Activated T-cell treated with anti-CD3 and anti-CD28 coated beads, Interleukin-2, amount 50 U/mL, for 72 hours (primary cell): Measurements from ENCODE around the gene EMCN. TPM values are rescaled to one million over a fixed set of nuclear protein-coding genes. Genes with fewer than 3 reads are reported as not detected.
"Not testable (repeated sequence)": the region's sequence is repeated elsewhere in the genome, so short reads cannot be mapped to it uniquely, and the experiment has no call there.

Experiments
- ATAC-seq, 2 donors: fragments of 150-1000 bp; cut with Tn5 transposase; replicated peaks in 1 of 2; 2 replicates each; pipeline ENCODE4 v1.10.0; 2021; ENCODE audit warnings: moderate library complexity in 2 of 2, mild to moderate bottlenecking in 1 of 2
- DNase-seq, 2 donors: peaks; one replicate each; pipeline ENCODE4 v3.0.0; 2021 to 2022; ENCODE audit warnings: mixed read lengths in 1 of 2
- H3K27ac Mint-ChIP-seq: one replicate; pipeline ENCODE4 v1.8.0; 2022; ENCODE audit warnings: mild to moderate bottlenecking, moderate library complexity, mixed read lengths
- H3K27me3 Mint-ChIP-seq: one replicate; pipeline ENCODE4 v1.8.0; 2022; ENCODE audit warnings: low read depth, mixed read lengths
- H3K36me3 Mint-ChIP-seq, 2 donors: one replicate each; pipeline ENCODE4 v1.8.0; 2022; ENCODE audit warnings: mixed read lengths in 2 of 2, mild to moderate bottlenecking in 1 of 2; ENCODE audit not compliant: insufficient read depth in 2 of 2
- H3K4me1 Mint-ChIP-seq: one replicate; pipeline ENCODE4 v1.8.0; 2022; ENCODE audit warnings: low read depth, mixed read lengths
- H3K4me3 Mint-ChIP-seq, 2 donors: one replicate each; pipeline ENCODE4 v1.8.0; 2022; ENCODE audit warnings: mild to moderate bottlenecking in 2 of 2, mixed read lengths in 2 of 2, moderate library complexity in 2 of 2
- H3K9me3 Mint-ChIP-seq, 2 donors: one replicate each; pipeline ENCODE4 v1.8.0; 2022; ENCODE audit warnings: mixed read lengths in 2 of 2
- total RNA-seq, 2 donors: library from RNA; stranded (reverse); gene quantifications; one replicate each; pipeline ENCODE4 v1.2.3, GENCODE V29; 2022

EMCN gene
- total RNA-seq, 2 donors from 2014 or later = not detected

DNA sequence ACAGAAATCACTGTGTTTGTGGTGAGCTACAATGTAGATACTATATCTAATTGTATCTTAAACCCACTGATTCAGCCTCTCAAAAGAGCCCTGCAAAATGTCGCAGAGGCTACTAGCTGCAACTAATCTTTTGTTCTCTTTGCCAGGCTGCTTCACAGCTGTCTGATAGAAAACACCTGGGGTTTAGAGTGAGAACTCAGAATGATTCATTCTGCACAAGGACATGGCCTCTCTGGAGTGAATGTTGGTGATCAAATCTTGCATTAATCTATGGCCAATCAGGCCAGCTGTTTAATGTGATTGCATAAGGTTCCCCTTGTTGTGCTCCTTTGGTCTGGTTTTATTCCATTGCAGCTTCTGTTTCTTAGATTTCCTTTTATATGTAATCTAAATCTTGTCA is 100.3 kb downstream of the EMCN start:
- ATAC-seq (no peak), DNase-seq (no peak)
- Mint-ChIP-seq H3K4me1 (no peaks in the 10 kb centered on the region), H3K27ac (no peak overlapping the region), H3K4me3 (no peak overlapping the region), H3K36me3 (no peaks in the 10 kb centered on the region), H3K27me3 (peaks cover 10% of the 10 kb centered on the region), H3K9me3 (no peaks in the 10 kb centered on the region)

DNA sequence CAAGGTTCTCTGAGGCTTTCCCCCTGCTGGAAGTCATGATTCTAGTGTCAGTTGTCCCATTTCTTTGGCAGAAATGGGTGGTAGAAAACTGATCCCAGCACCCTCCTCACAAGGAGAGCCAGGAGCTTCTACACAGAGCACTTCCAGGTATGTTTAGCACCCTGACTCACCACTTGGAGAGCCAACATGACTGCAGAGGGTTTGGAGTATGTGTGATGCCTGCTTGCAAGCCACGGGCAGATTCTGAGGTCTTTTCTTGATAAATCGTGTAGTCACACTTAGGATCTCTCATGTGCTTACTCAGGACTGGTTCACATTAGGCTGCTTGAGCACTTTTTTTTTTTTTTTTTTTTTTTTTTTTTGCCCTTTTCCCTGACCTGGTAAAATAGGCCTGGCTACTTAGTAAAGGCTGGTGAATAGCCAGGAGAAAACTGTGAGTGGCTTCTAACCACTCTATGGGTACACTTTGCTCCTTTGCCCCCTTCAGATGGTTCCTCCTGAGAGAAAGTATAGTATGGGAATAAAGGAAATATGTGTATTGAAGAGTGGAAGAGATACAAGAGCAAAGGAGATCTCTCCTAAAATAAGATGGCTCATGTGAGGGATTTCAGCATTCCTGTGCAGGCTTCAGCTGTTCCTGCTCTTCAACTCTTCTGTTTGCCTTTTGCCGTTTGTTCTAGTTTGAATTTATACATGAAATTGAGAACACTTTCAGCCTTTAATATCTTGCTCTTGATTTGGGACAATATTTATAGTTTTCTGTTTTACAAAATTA is 103.6 kb downstream of the EMCN start:
- Mint-ChIP-seq H3K4me1 (no peaks in the 10 kb centered on the region), H3K36me3 (no peaks in the 10 kb centered on the region), H3K27ac (no peak overlapping the region), H3K9me3 (no peaks in the 10 kb centered on the region), H3K4me3 (no peak overlapping the region), H3K27me3 (peaks cover 10% of the 10 kb centered on the region)
- DNase-seq (no peak), ATAC-seq (no peak)

DNA sequence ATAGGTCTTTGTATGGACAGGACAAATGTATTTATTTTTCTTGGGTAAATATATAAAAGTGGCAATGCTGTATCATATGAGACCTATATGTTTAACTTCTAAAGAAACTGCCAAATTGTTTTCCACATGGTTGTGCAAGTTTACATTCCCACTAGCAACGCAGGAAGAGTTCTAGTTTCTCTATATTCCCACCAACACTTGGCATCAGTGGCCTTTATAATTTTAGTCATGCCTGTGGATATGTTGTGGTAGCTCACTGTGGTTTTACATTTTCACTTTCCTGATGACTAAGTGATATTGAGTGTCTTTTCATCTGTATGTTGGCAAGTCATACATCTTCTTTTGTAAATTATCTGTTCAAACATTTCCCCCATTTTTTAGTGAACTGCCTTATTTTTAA is 126.0 kb downstream of the EMCN start:
- ATAC-seq = peak in 1 of 2 donors; percentile 47

DNA sequence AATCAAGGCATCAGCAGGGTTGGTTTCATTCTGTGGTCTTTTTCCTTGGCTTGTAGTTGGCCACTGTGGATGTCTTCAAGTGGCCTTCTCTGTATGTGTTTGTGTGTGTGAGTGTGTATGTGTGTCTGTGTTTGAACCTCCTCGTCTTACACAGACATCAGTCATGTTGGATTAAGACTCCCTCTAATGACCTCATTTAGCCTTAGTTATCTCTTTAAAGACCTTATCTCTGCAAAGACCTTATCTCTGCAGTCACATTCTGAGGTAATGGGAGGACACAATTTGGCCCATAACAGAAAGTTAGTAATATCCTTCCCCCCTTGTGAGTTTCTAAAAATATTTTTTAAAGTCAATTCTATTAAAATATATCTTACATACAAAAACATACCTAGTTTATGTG is 126.7 kb downstream of the EMCN start:
- Mint-ChIP-seq H3K36me3 (no peaks in the 10 kb centered on the region), H3K9me3 (no peaks in the 10 kb centered on the region), H3K27me3 (peaks cover 15% of the 10 kb centered on the region), H3K27ac (no peak overlapping the region), H3K4me3 (no peak overlapping the region), H3K4me1 (no peaks in the 10 kb centered on the region)
- DNase-seq (no peak), ATAC-seq (no peak)

More for the DNA sequence above, 126.0 kb downstream of the EMCN start:
- Mint-ChIP-seq H3K4me3 (no peak overlapping the region), H3K4me1 (no peaks in the 10 kb centered on the region), H3K27me3 (peaks cover 15% of the 10 kb centered on the region), H3K36me3 (no peaks in the 10 kb centered on the region), H3K9me3 (no peaks in the 10 kb centered on the region), H3K27ac (no peak overlapping the region)
- DNase-seq = no peak

DNA sequence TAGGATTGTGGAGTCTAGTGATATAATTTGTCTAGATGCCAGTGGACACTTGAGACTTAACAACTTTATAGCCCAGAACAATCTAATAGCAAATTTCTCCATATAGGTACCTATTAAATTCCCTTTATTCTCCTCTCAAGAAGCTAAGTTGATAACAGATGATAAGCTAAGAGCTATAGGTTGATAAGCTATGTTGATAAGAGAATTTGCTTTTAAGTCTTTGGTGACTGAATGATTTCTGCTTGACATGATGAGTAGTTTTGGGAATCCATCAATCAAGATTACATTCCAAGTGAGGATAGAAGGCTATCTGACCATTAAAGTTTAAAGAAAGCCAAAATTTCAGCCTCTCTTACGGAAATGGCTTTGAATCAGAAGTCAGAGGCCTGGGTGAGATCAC is 131.6 kb downstream of the EMCN start:
- no peak overlapping the region for H3K27ac Mint-ChIP-seq
- H3K36me3 Mint-ChIP-seq = no peaks in the 10 kb centered on the region
- ATAC-seq = no peak
- no peaks in the 10 kb centered on the region for H3K9me3 Mint-ChIP-seq
- peaks cover 7% of the 10 kb centered on the region for H3K27me3 Mint-ChIP-seq
- no peaks in the 10 kb centered on the region for H3K4me1 Mint-ChIP-seq
- no peak for DNase-seq
- no peak overlapping the region for H3K4me3 Mint-ChIP-seq

DNA sequence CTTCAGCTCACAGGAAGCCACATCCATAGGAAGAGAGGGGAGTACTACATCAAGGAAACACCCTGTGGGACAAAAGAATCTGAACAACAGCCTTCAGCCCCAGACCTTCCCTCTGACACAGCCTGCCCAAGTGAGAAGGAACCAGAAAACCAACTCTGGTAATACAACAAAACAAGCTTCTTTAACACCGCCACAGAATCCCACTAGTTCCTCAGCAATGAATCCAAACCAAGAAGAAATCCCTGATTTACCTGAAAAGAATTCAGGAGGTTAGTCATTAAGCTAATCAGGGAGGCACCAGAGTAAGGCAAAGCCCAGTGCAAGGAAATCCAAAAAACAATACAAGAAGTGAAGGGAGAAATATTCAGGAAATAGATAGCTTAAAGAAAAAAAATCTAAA is 137.4 kb downstream of the EMCN start:
- DNase-seq, H3K9me3 Mint-ChIP-seq, H3K4me1 Mint-ChIP-seq, ATAC-seq, H3K4me3 Mint-ChIP-seq, H3K36me3 Mint-ChIP-seq, H3K27ac Mint-ChIP-seq: not testable (repeated sequence)
- H3K27me3 Mint-ChIP-seq = peaks cover 17% of the 10 kb centered on the region

DNA sequence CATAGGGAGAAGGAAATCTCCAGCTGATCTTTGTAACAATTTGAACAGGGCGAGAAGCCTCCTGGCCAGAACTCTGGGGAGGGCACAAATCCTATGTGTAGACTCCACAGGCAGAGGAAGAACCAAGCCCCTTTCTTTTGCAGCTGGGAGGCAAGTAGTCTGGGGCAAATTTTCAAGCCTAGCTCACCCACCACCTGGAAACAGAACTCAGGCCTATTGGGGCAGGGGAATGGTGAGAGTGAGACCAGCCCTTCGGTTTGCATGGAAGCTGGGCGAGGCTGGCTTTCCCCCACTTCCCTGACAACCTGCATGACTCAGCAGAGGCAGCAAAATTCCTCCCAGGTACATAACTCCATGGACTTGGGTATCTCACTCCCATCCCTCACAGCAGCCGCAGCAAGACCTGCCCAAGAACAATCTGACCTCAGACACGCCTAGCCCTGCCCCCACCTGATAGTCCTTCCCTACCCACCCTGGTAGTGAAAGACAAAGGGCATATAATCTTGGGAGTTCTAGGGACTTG is 138.2 kb downstream of the EMCN start:
- DNase-seq (no peak), ATAC-seq (no peak)
- Mint-ChIP-seq H3K27me3 (peaks cover 17% of the 10 kb centered on the region), H3K27ac (no peak overlapping the region), H3K4me1 (no peaks in the 10 kb centered on the region), H3K9me3 (peaks cover 0 to 4% of the 10 kb centered on the region in 2 donors), H3K36me3 (no peaks in the 10 kb centered on the region), H3K4me3 (no peak overlapping the region)

DNA sequence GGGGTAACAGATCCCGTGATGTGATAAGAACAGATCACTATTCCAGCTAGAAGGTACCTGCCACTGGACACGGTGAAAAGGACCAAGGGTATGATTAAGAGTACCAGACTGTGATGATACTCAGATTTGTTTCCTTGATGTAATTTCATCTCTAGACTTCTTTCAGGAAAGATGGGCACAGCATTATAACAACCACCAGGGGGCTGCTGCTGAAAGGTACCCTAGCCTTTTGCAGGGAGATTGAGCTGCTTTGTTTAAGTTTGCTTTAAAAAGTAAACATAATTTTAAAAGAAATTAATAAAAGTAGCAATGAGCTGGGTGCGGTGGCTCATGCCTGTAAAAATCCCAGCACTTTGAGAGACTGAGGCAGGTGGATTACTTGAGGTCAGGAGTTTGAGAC is 145.4 kb downstream of the EMCN start:
- H3K4me3 Mint-ChIP-seq = no peak overlapping the region
- no peaks in the 10 kb centered on the region for H3K27me3 Mint-ChIP-seq
- H3K4me1 Mint-ChIP-seq = no peaks in the 10 kb centered on the region
- no peaks in the 10 kb centered on the region for H3K9me3 Mint-ChIP-seq
- no peak for ATAC-seq
- H3K36me3 Mint-ChIP-seq = no peaks in the 10 kb centered on the region
- DNase-seq = no peak
- H3K27ac Mint-ChIP-seq = no peak overlapping the region

DNA sequence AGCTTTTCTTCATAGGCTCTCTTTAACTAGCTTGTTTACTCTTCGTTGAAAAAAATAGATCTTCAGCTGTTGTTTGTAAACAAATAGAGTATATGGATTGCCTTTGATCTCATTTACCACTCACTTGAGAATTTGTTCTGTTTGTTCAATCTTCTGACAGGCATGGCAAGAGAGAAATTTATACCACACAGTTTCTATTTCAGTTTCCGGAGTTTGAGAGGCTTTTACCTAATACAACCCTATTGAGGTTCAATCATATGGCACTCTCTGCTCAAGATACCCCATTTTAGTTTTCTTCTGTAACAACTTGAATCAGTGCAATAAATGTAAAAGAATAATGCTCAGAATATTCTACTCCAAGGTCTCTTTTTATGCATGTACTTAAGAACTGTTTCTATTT is 148.0 kb downstream of the EMCN start:
- Mint-ChIP-seq H3K27ac (no peak overlapping the region), H3K36me3 (no peaks in the 10 kb centered on the region), H3K9me3 (no peaks in the 10 kb centered on the region), H3K27me3 (no peaks in the 10 kb centered on the region), H3K4me1 (no peaks in the 10 kb centered on the region), H3K4me3 (no peak overlapping the region)
- DNase-seq (no peak), ATAC-seq (no peak)

DNA sequence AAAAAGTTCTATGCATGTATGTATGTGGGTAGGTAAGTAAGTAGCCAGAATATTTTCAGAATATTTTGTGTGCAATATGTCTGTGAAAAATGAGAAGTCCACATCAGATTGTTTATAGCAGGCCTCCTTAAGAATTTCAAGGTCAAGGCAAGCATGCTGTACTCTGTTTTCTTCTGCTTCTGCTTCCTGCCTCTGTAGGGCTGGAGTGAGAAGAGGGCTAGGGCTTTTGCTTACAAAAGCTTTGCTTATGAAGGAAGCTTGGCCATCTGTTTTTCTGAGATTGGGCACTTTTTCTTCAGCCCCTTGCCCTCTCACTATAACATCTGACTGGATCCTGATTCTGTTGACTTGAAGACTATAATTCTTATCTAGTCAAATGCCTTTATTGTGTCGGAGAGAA is 150.4 kb downstream of the EMCN start:
- no peak overlapping the region for H3K27ac Mint-ChIP-seq
- no peaks in the 10 kb centered on the region for H3K27me3 Mint-ChIP-seq
- no peak overlapping the region for H3K4me3 Mint-ChIP-seq
- H3K9me3 Mint-ChIP-seq = no peaks in the 10 kb centered on the region
- H3K4me1 Mint-ChIP-seq = no peaks in the 10 kb centered on the region
- no peaks in the 10 kb centered on the region for H3K36me3 Mint-ChIP-seq
- DNase-seq = no peak
- ATAC-seq = no peak

DNA sequence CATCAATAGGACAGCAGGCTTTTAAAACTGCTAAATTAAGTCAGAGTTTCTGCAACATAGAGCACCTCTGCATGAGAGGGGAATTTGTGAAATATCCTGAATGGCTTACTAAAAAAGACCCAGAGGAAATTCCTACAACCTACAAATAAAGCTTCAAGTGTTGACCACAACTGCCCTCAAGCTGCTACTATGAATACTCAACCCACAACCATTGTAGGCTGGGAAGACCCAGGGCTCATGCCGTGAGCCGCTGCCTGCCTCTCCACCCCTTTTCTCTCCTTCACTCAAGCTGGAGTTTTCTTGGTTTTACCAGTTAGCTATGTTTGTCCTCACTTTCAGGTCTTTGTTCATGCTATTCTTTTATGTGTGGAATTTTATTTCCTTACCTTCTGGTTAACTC is 151.6 kb downstream of the EMCN start:
- ATAC-seq = no peak
- Mint-ChIP-seq H3K36me3 (no peaks in the 10 kb centered on the region), H3K9me3 (no peaks in the 10 kb centered on the region), H3K27ac (no peak overlapping the region), H3K4me1 (no peaks in the 10 kb centered on the region), H3K4me3 (no peak overlapping the region), H3K27me3 (no peaks in the 10 kb centered on the region)
- DNase-seq = no peak

DNA sequence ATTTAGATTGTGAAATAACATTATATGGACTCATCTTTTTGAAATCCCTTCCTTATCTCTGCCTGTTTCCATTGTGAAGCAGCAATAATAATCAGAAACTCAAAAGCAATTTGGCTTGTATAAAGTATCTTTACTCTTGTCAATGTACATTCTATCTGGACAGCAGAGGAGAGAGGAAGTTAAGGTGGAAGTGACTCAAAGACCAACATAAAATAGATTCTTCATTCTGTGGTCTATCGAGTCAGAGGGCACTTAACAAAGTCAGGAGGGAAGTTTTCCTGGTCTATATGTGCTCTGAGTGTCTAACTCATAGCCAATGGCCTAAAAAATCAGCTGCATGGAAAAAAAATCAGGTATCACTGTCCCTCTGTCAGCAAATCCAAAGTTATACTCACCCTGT is 155.5 kb downstream of the EMCN start:
- no peak for ATAC-seq
- H3K4me3 Mint-ChIP-seq = no peak overlapping the region
- H3K4me1 Mint-ChIP-seq = no peaks in the 10 kb centered on the region
- H3K27me3 Mint-ChIP-seq = no peaks in the 10 kb centered on the region
- no peak for DNase-seq
- peaks cover under 1 to 2% of the 10 kb centered on the region in 2 donors for H3K36me3 Mint-ChIP-seq
- H3K27ac Mint-ChIP-seq = no peak overlapping the region
- H3K9me3 Mint-ChIP-seq = peaks cover 0 to 4% of the 10 kb centered on the region in 2 donors

DNA sequence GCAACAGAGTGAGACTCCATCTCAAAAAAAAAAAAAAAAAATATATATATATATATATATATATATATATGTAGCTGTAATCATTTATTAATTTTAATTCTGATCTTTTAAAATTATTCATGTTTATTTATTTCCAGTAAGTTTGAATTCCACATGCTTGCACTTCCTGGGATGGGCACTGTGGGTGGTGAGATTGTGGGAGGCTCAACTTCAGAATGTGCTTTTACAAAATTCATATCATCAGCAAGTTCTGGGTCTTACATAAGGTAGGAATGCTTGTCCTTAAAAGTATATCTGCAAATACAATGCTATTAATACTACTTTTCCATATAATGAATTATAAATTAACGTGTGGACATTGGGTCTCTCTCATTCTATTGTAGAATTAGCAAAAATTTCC is 156.5 kb downstream of the EMCN start:
- H3K27me3 Mint-ChIP-seq = peaks cover 3% of the 10 kb centered on the region
- no peaks in the 10 kb centered on the region for H3K4me1 Mint-ChIP-seq
- H3K9me3 Mint-ChIP-seq = peaks cover 0 to 9% of the 10 kb centered on the region in 2 donors
- DNase-seq (no peak), ATAC-seq (no peak)
- H3K36me3 Mint-ChIP-seq = peaks cover 1 to 3% of the 10 kb centered on the region in 2 donors
- H3K27ac Mint-ChIP-seq = no peak overlapping the region
- H3K4me3 Mint-ChIP-seq = no peak overlapping the region

DNA sequence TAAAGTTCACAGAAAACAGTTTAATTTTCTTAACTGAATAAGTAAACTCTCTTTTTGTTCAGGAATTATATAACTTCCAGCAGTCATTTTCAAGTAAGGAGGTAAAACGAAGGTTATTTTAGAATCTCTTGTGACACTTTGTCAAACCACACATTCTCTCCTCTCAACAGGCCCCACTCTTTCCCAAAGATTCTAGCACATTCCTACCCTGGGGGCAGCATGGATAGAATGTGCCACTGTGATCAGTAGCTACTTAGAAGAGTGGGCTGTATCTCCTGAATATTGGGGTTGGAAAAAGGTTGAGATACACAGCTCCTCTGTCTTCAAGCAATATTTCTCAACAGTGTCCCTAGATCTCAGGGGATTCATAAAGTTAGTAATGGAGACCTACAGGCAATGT is 157.6 kb downstream of the EMCN start:
- H3K27me3 Mint-ChIP-seq = peaks cover 10% of the 10 kb centered on the region
- no peak for ATAC-seq
- H3K36me3 Mint-ChIP-seq = peaks cover 1 to 3% of the 10 kb centered on the region in 2 donors
- no peak overlapping the region for H3K27ac Mint-ChIP-seq
- H3K4me3 Mint-ChIP-seq = no peak overlapping the region
- no peaks in the 10 kb centered on the region for H3K4me1 Mint-ChIP-seq
- no peak for DNase-seq
- H3K9me3 Mint-ChIP-seq = peaks cover 0 to 9% of the 10 kb centered on the region in 2 donors
